HepG2 (cell line): ENCODE measurements around the gene WBP1. TPM values are rescaled to one million over a fixed set of nuclear protein-coding genes. Genes with fewer than 3 reads are reported as not detected.
A peak's percentile ranks its signal among the peaks of the same experiment; 100 is the strongest.

Experiments used
- ATF3 ChIP-seq: sonication (generic); formaldehyde crosslinking; IDR thresholded peaks from 2 replicates; pipeline ENCODE4 v1.4.0; 2020; ENCODE audit warnings: missing genetic modification reagents
- BORCS8-MEF2B ChIP-seq: sonication (generic); formaldehyde crosslinking; IDR thresholded peaks from 2 replicates; pipeline ENCODE4 v1.8.0; 2022; ENCODE audit warnings: mild to moderate bottlenecking, missing genetic modification reagents
- CEBPZ ChIP-seq: IDR thresholded peaks from 2 replicates; pipeline ENCODE4 v1.6.1; 2012; ENCODE audit warnings: low read length, improper control_type of control experiment
- ETV6 ChIP-seq: sonication (generic); formaldehyde crosslinking; conservative IDR thresholded peaks from 2 replicates; pipeline ENCODE4 v1.4.0; 2020; ENCODE audit warnings: missing genetic modification reagents
- FOXA3 ChIP-seq: IDR thresholded peaks from 2 replicates; pipeline ENCODE4 v1.6.1; 2016; ENCODE audit warnings: missing genetic modification reagents, missing compliant biosample characterization
- GPBP1L1 ChIP-seq: sonication (generic); formaldehyde crosslinking; IDR thresholded peaks from 2 replicates; pipeline ENCODE4 v1.5.0; 2020; ENCODE audit warnings: mild to moderate bottlenecking, missing genetic modification reagents
- NFRKB ChIP-seq: fragments of 450-650 bp; IDR thresholded peaks from 2 replicates; pipeline ENCODE4 v1.6.1; 2017
- RARA ChIP-seq: IDR thresholded peaks from 2 replicates; pipeline ENCODE4 v1.6.1; 2016; ENCODE audit warnings: missing genetic modification reagents, missing compliant biosample characterization
- TCF7 ChIP-seq: sonication (generic); IDR thresholded peaks from 2 replicates; pipeline ENCODE4 v1.6.1; 2016; ENCODE audit warnings: antibody characterized with exemption, low read depth
- XRCC5 ChIP-seq: fragments of 200-400 bp; formaldehyde crosslinking; optimal IDR thresholded peaks from 2 replicates; pipeline ENCODE3; 2017; ENCODE audit warnings: mild to moderate bottlenecking, low read length
- ZC3H13 ChIP-seq: sonication (generic); formaldehyde crosslinking; IDR thresholded peaks from 2 replicates; pipeline ENCODE4 v1.8.1; 2023; ENCODE audit warnings: mild to moderate bottlenecking, missing genetic modification reagents, moderate library complexity
- ZNF280B ChIP-seq: sonication (generic); formaldehyde crosslinking; IDR thresholded peaks from 2 replicates; pipeline ENCODE4 v1.5.0; 2020; ENCODE audit warnings: missing genetic modification reagents, mild to moderate bottlenecking, borderline replicate concordance
- ZNF451 ChIP-seq: sonication (generic); formaldehyde crosslinking; IDR thresholded peaks from 2 replicates; pipeline ENCODE4 v1.5.0; 2020; ENCODE audit warnings: mild to moderate bottlenecking, missing genetic modification reagents
- ZNF710 ChIP-seq: sonication (generic); formaldehyde crosslinking; IDR thresholded peaks from 2 replicates; pipeline ENCODE4 v1.5.0; 2020; ENCODE audit warnings: mild to moderate bottlenecking, missing genetic modification reagents, borderline replicate concordance
- ZNF788 ChIP-seq: sonication (generic); formaldehyde crosslinking; IDR thresholded peaks from 2 replicates; pipeline ENCODE4 v1.5.0; 2020; ENCODE audit warnings: mild to moderate bottlenecking, missing genetic modification reagents, borderline replicate concordance
- ZNF800 ChIP-seq: sonication (generic); formaldehyde crosslinking; IDR thresholded peaks from 2 replicates; pipeline ENCODE4 v1.4.0; 2020; ENCODE audit warnings: missing genetic modification reagents
- ZSCAN22 ChIP-seq: sonication (generic); formaldehyde crosslinking; IDR thresholded peaks from 2 replicates; pipeline ENCODE4 v1.4.0; 2020; ENCODE audit warnings: mild to moderate bottlenecking, missing genetic modification reagents
- polyA plus RNA-seq, 8 experiments: library from polyadenylated mRNA; depleted of rRNA in 3 of 8; stranded (reverse) in 7 of 8; unstranded in 1 of 8; fragments of >200 nt; fragmentation: Illumina TruSeq in 4 of 8; extraction: Trizol in 4 of 8; gene quantifications; 2 replicates each; pipeline versions ENCODE4 v1.2.1 to v1.2.3, GENCODE V29; 2011 to 2016; ENCODE audit warnings: low read depth in 4 of 8, missing spikeins in 1 of 8, mixed read lengths in 1 of 8; ENCODE audit not compliant: insufficient read depth in 1 of 8
- total RNA-seq, 5 experiments: library from RNA; depleted of rRNA; stranded (reverse); fragments of >200 nt; fragmentation: Illumina TruSeq; extraction: Trizol; gene quantifications; 2 replicates each; pipeline ENCODE4 v1.2.3, GENCODE V29; 2016; ENCODE audit warnings: low read depth in 1 of 5

The WBP1 gene
- total and polyA plus RNA-seq, 2 of the 13 experiments (the other 11 are each of a cell fraction or from before 2014, with no cell fraction given), result 38.8 to 85.7 TPM

GRCh38 chr2:74454654-74455511 is 3.4 kb upstream of the WBP1 start, which contains the start of gene INO80B (continued):
- TF ChIP-seq GPBP1L1 (no peak), ETV6 (peak; percentile 94), NFRKB (no peak), XRCC5 (peak; percentile 99), ZNF451 (CRISPR knock-in tag) (peak; percentile 88), ATF3 (CRISPR knock-in tag) (peak; percentile 65), TCF7 (no peak; the same call in 1 of the 2 replicates), FOXA3 (CRISPR knock-in tag) (peak; percentile 85), ZSCAN22 (CRISPR knock-in tag) (no peak), ZNF800 (CRISPR knock-in tag) (no peak), ZNF788 (CRISPR knock-in tag) (peak; percentile 99), ZC3H13 (CRISPR knock-in tag) (peak; percentile 66; the same call in 1 of the 2 replicates), RARA (CRISPR knock-in tag) (peak; percentile 72), ZNF710 (CRISPR knock-in tag) (peak; percentile 84; the same call in 1 of the 2 replicates), CEBPZ (no peak), BORCS8-MEF2B (CRISPR knock-in tag) (peak; percentile 91), ZNF280B (CRISPR knock-in tag) (peak; percentile 80)
